ENCODE results near the gene IL25.
A peak's percentile ranks its signal among the peaks of the same experiment; 100 is the strongest.

Gene IL25

GRCh38 chr14:23359722-23360447 is 12.7 kb upstream of the IL25 start:
- DNase-seq (ENCODE audit: low read depth): no peak
- TF ChIP-seq, protein P1, sequence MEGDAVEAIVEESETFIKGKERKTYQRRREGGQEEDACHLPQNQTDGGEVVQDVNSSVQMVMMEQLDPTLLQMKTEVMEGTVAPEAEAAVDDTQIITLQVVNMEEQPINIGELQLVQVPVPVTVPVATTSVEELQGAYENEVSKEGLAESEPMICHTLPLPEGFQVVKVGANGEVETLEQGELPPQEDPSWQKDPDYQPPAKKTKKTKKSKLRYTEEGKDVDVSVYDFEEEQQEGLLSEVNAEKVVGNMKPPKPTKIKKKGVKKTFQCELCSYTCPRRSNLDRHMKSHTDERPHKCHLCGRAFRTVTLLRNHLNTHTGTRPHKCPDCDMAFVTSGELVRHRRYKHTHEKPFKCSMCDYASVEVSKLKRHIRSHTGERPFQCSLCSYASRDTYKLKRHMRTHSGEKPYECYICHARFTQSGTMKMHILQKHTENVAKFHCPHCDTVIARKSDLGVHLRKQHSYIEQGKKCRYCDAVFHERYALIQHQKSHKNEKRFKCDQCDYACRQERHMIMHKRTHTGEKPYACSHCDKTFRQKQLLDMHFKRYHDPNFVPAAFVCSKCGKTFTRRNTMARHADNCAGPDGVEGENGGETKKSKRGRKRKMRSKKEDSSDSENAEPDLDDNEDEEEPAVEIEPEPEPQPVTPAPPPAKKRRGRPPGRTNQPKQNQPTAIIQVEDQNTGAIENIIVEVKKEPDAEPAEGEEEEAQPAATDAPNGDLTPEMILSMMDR (IDR thresholded peaks at IDR 0.05; ENCODE audit: insufficient read depth, low read depth, low read length, missing control alignments): no peak
- no peak overlapping the region for H3K4me3 ChIP-seq (ENCODE audit: low read length)

GRCh38 chr14:23360496-23360895 is 12.1 kb upstream of the IL25 start:
- no peak for DNase-seq (ENCODE audit: low read depth)
- H3K4me3 ChIP-seq (ENCODE audit: low read length): no peak overlapping the region
- TF ChIP-seq, protein P1 (IDR thresholded peaks at IDR 0.05; ENCODE audit: insufficient read depth, low read depth, low read length, missing control alignments): no peak

- H3K4me3 ChIP-seq (ENCODE audit: low read length): no peak overlapping the region
- DNase-seq (ENCODE audit: low read depth): no peak
- TF ChIP-seq, protein P1 (IDR thresholded peaks at IDR 0.05; ENCODE audit: insufficient read depth, low read depth, low read length, missing control alignments): no peak
Observed at GRCh38 chr14:23361320-23361719, 11.3 kb upstream of the IL25 start.

GRCh38 chr14:23361763-23362162 is 10.8 kb upstream of the IL25 start:
- DNase-seq (ENCODE audit: low read depth): no peak
- TF ChIP-seq, protein P1 (IDR thresholded peaks at IDR 0.05; ENCODE audit: insufficient read depth, low read depth, low read length, missing control alignments): no peak
- H3K4me3 ChIP-seq (ENCODE audit: low read length): no peak overlapping the region

DNA sequence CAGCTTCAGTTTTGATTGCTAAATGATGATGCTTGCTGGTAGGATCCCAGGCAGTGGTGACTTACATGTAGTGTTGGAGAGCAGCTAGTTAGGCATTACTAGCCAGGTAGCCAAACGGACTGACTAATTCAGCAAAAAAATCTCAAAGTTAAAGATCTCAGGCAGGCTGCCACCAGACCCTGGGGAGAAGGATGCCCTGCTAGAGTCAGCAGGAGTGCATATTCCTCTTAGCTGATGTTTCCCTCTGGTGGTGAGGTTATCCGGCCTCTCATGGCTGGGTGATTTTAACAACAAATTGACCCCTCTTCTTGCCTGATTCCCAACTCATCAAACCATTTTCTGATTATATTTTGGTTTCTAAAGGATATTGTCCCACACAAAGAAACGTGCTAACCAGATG is 10.4 kb upstream of the IL25 start:
- no peak overlapping the region for H3K4me3 ChIP-seq (ENCODE audit: low read length)
- TF ChIP-seq, protein P1 (IDR thresholded peaks at IDR 0.05; ENCODE audit: insufficient read depth, low read depth, low read length, missing control alignments): no peak
- DNase-seq (ENCODE audit: low read depth): no peak

- peak; percentile 24 for DNase-seq (ENCODE audit: low read depth)
- peak overlapping the region; percentile 66 for H3K4me3 ChIP-seq (ENCODE audit: low read length)
Observed at GRCh38 chr14:23364164-23365035, 8.2 kb upstream of the IL25 start.

More at GRCh38 chr14:23364164-23365035, 8.2 kb upstream of the IL25 start:
- TF ChIP-seq, protein P1 (IDR thresholded peaks at IDR 0.05; ENCODE audit: insufficient read depth, low read depth, low read length, missing control alignments): no peak
